Loucy (cell line): Measurements from ENCODE around the gene CEP104.
A peak's percentile ranks its signal among the peaks of the same experiment; 100 is the strongest.

Source experiments
- H2AFZ ChIP-seq: fragments of 200-600 bp; sonication (generic); 2 replicates; pipeline ENCODE4 v1.6.0; 2016; ENCODE audit warnings: antibody characterized with exemption, mild to moderate bottlenecking, low read length, moderate library complexity
- H3F3A ChIP-seq: fragments of 200-600 bp; 2 replicates; pipeline ENCODE4 v1.6.0; 2016; ENCODE audit warnings: antibody characterized with exemption, low read depth, mild to moderate bottlenecking
- H3K27me3 ChIP-seq: fragments of 200-600 bp; sonication (generic); 2 replicates; pipeline ENCODE4 v1.6.1; 2014; ENCODE audit warnings: low read length, mild to moderate bottlenecking; ENCODE audit not compliant: insufficient read depth, poor library complexity, severe bottlenecking
- H3K36me3 ChIP-seq: fragments of 200-600 bp; sonication (generic); 2 replicates; pipeline ENCODE4 v1.6.1; 2016; ENCODE audit warnings: low read length; ENCODE audit not compliant: insufficient read depth
- H3K4me1 ChIP-seq: fragments of 200-600 bp; sonication (generic); 2 replicates; pipeline ENCODE4 v1.5.1; 2014; ENCODE audit warnings: low read length, mild to moderate bottlenecking; ENCODE audit not compliant: insufficient read depth, poor library complexity, severe bottlenecking
- H3K4me2 ChIP-seq: fragments of 200-600 bp; sonication (generic); 2 replicates; pipeline ENCODE4 v1.6.0; 2014; ENCODE audit warnings: antibody characterized with exemption, low read length, low read depth, mild to moderate bottlenecking; ENCODE audit not compliant: poor library complexity, severe bottlenecking
- H3K4me3 ChIP-seq: fragments of 200-600 bp; sonication (generic); 2 replicates; pipeline ENCODE4 v1.5.1; 2014; ENCODE audit warnings: low read length, mild to moderate bottlenecking, mixed read lengths; ENCODE audit not compliant: poor library complexity, severe bottlenecking
- H3K79me2 ChIP-seq: fragments of 200-600 bp; sonication (generic); 2 replicates; pipeline ENCODE4 v1.6.1; 2014; ENCODE audit warnings: low read length; ENCODE audit not compliant: insufficient read depth
- H3K9ac ChIP-seq: fragments of 200-600 bp; sonication (generic); 2 replicates; pipeline ENCODE4 v1.6.0; 2014; ENCODE audit warnings: mild to moderate bottlenecking, low read depth, low read length, moderate library complexity; ENCODE audit not compliant: poor library complexity, severe bottlenecking
- H3K9me2 ChIP-seq: fragments of 200-600 bp; sonication (generic); replicated peaks from 2 replicates; pipeline ENCODE4 v1.6.1; 2016; ENCODE audit warnings: low read depth, low read length, mixed read lengths
- H3K9me3 ChIP-seq: fragments of 200-600 bp; sonication (generic); 2 replicates; pipeline ENCODE4 v1.6.1; 2014; ENCODE audit warnings: mild to moderate bottlenecking, antibody characterized with exemption, low read length, low read depth; ENCODE audit not compliant: insufficient read depth
- H4K20me1 ChIP-seq: fragments of 200-600 bp; sonication (generic); 2 replicates; pipeline ENCODE4 v1.6.0; 2014; ENCODE audit warnings: antibody characterized with exemption, low read length, mild to moderate bottlenecking; ENCODE audit not compliant: insufficient read depth, poor library complexity, severe bottlenecking
- CTCF ChIP-seq: fragments of 200-600 bp; sonication (generic); conservative IDR thresholded peaks from 2 replicates; pipeline ENCODE4 v1.5.1; 2014; ENCODE audit warnings: mild to moderate bottlenecking, antibody characterized with exemption, low read length
- EZH2phosphoT487 ChIP-seq: fragments of 200-600 bp; IDR thresholded peaks from 2 replicates; pipeline ENCODE4 v1.6.1; 2018; ENCODE audit warnings: antibody characterized with exemption, mild to moderate bottlenecking, moderate library complexity, borderline replicate concordance

The CEP104 gene

DNA sequence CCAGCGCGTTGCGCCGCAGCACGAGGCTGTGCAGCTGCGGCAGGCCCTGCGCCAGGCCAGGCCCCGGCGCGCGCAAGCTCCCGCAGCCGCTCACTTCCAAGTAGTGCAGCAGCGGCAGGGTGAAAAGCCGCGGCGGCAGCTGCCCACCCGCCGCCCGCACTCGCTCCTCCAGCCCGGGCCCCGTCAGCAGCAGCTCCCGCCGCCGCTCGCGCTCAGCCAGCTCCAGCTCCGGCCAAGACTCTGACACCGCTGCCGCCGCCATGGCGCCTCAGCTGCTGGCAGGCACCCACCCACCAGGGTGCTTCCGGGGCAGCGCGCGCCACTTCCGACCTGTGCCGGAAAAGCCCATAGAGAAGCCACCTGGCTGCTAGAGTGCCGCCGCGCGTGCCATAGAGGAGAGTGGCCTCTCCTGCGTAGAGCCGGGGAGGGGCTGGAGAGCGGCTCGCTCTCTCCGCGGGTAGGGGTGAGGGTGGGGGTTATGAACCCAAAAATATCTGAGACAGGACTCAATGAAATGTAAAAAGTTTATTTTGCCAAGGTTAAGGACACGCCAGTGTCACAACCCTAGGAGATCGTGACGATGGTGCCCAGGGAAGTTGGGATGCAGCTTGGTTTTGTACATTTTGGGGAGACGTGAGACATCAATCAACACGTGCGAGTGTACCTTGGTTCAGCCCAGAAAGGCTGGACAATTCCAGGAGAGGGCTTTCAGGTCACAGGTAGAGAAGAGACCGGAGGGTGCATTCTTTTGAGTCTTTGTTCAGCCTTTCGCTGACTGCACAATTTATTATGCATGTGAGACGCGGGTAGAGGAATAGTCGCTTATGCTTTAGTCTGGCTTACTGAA, 60.6 kb downstream of the CEP104 start, which contains the start of gene LRRC47:
Gene LRRC47, minus strand, starts transcription at position 284 of the 847 bp plus-strand sequence. Its CDS starts 22 bp downstream, at position 262.
- Histone ChIP-seq H3K9ac (peak within 1 kb of the TSS; percentile 89), H3K4me1 (peaks cover 31% of the 10 kb centered on the region), H3K4me2 (peak within 1 kb of the TSS; percentile 100), H3K9me2 (no peaks in the 10 kb centered on the region), H3F3A (no peaks in the 10 kb centered on the region), H4K20me1 (peaks cover 35% of the 10 kb centered on the region), H3K36me3 (no peaks in the 10 kb centered on the region), H3K9me3 (no peaks in the 10 kb centered on the region), H2AFZ (peak within 1 kb of the TSS; percentile 100), H3K27me3 (peaks cover 9% of the 10 kb centered on the region), H3K4me3 (peak within 1 kb of the TSS; percentile 87), H3K79me2 (peaks cover 45% of the 10 kb centered on the region)
- TF ChIP-seq EZH2phosphoT487 (no peak), CTCF (no peak)

- Histone ChIP-seq H3K9me3 (no peaks in the 10 kb centered on the region), H3K36me3 (no peaks in the 10 kb centered on the region), H3K9ac (peak overlapping the region; percentile 89), H3K4me2 (peak overlapping the region; percentile 100), H3K27me3 (peaks cover 9% of the 10 kb centered on the region), H4K20me1 (peaks cover 35% of the 10 kb centered on the region), H3K4me1 (peaks cover 31% of the 10 kb centered on the region), H3K9me2 (no peaks in the 10 kb centered on the region), H3K79me2 (peaks cover 52% of the 10 kb centered on the region), H3F3A (no peaks in the 10 kb centered on the region), H2AFZ (no peak overlapping the region), H3K4me3 (peak overlapping the region; percentile 87)
- no peak for TF ChIP-seq EZH2phosphoT487
- no peak for TF ChIP-seq CTCF
These were observed 61.4 kb downstream of the CEP104 start for GRCh38 chr1:3795453-3796214.

- H3K9ac ChIP-seq: no peak overlapping the region
- no peaks in the 10 kb centered on the region for H3K9me3 ChIP-seq
- H2AFZ ChIP-seq: no peak overlapping the region
- H3K9me2 ChIP-seq: no peaks in the 10 kb centered on the region
- peaks cover 23% of the 10 kb centered on the region; the same call in 1 of the 2 replicates for H3K36me3 ChIP-seq
- peaks cover 75% of the 10 kb centered on the region for H3K79me2 ChIP-seq
- H3K4me2 ChIP-seq: no peak overlapping the region
- no peak for TF ChIP-seq EZH2phosphoT487
- no peak for TF ChIP-seq CTCF
- no peaks in the 10 kb centered on the region for H3K27me3 ChIP-seq
- peaks cover 42% of the 10 kb centered on the region for H4K20me1 ChIP-seq
- H3F3A ChIP-seq: no peaks in the 10 kb centered on the region
- no peak overlapping the region for H3K4me3 ChIP-seq
- peaks cover 24% of the 10 kb centered on the region for H3K4me1 ChIP-seq
These were observed 66.1 kb downstream of the CEP104 start for GRCh38 chr1:3790952-3791351.
